HG03095 (cell line): Measurements from ENCODE around the gene THUMPD2.
A peak's percentile ranks its signal among the peaks of the same experiment; 100 is the strongest.
"Not testable (repeated sequence)": the region's sequence is repeated elsewhere in the genome, so short reads cannot be mapped to it uniquely, and the experiment has no call there.

ENCODE experiments used
- ATAC-seq: cut with Tn5 transposase; IDR thresholded peaks from one replicate; pipeline ENCODE4 v1.9.1; 2021; ENCODE audit warnings: moderate library complexity; ENCODE audit not compliant: unreplicated experiment

The THUMPD2 gene

GRCh38 chr2:39762448-39762847 is 16.6 kb downstream of the THUMPD2 start:
- ATAC-seq = no peak

GRCh38 chr2:39757156-39757555 is 21.9 kb downstream of the THUMPD2 start:
- no peak for ATAC-seq

- no peak for ATAC-seq
Measured at GRCh38 chr2:39755466-39755865, 23.6 kb downstream of the THUMPD2 start.

GRCh38 chr2:39743269-39743776 is 35.7 kb downstream of the THUMPD2 start:
- no peak for ATAC-seq

- no peak for ATAC-seq
Measured at GRCh38 chr2:39741871-39742270, 37.2 kb downstream of the THUMPD2 start.

- no peak for ATAC-seq
Measured at GRCh38 chr2:39739386-39739785, 39.7 kb downstream of the THUMPD2 start.

GRCh38 chr2:39738936-39739335 is 40.1 kb downstream of the THUMPD2 start:
- ATAC-seq = no peak

GRCh38 chr2:39737661-39738060 is 41.4 kb downstream of the THUMPD2 start:
- no peak for ATAC-seq

GRCh38 chr2:39736640-39737039 is 42.4 kb downstream of the THUMPD2 start:
- no peak for ATAC-seq

- no peak for ATAC-seq
Measured at GRCh38 chr2:39735648-39736047, 43.4 kb downstream of the THUMPD2 start.

GRCh38 chr2:39734445-39734844 is 44.6 kb downstream of the THUMPD2 start:
- no peak for ATAC-seq

GRCh38 chr2:39733070-39733674 is 45.9 kb downstream of the THUMPD2 start:
- ATAC-seq = no peak

GRCh38 chr2:39732482-39732881 is 46.6 kb downstream of the THUMPD2 start:
- ATAC-seq = no peak

- ATAC-seq = no peak
Measured at GRCh38 chr2:39731546-39731945, 47.5 kb downstream of the THUMPD2 start.

- ATAC-seq = peak; percentile 49
Measured at GRCh38 chr2:39730685-39731302, 48.3 kb downstream of the THUMPD2 start.

GRCh38 chr2:39730276-39730675 is 48.8 kb downstream of the THUMPD2 start:
- no peak for ATAC-seq

- no peak for ATAC-seq
Measured at GRCh38 chr2:39728941-39729351, 50.1 kb downstream of the THUMPD2 start.

GRCh38 chr2:39728085-39728484 is 51.0 kb downstream of the THUMPD2 start:
- ATAC-seq = not testable (repeated sequence)

- ATAC-seq = no peak
Measured at GRCh38 chr2:39725401-39725800, 53.7 kb downstream of the THUMPD2 start.

- ATAC-seq = no peak
Measured at GRCh38 chr2:39724828-39725144, 54.3 kb downstream of the THUMPD2 start.

GRCh38 chr2:39723946-39724827 is 54.9 kb downstream of the THUMPD2 start:
- ATAC-seq = no peak

- no peak for ATAC-seq
Measured at GRCh38 chr2:39723497-39723896, 55.6 kb downstream of the THUMPD2 start.
